Type B pancreatic cell (in vitro differentiated cells): ENCODE data around the gene PARD3. TPM values are rescaled to one million over a fixed set of nuclear protein-coding genes. Genes with fewer than 3 reads are reported as not detected.

Experiments used
- DNase-seq: peaks from one replicate; pipeline ENCODE4 v3.0.0; 2021; ENCODE audit warnings: mixed read lengths; ENCODE audit not compliant: unreplicated experiment; ENCODE audit errors: extremely low spot score
- H3K27ac Mint-ChIP-seq: 2 replicates; pipeline ENCODE4 v1.8.0; 2021; ENCODE audit warnings: mild to moderate bottlenecking, mixed read lengths
- H3K27me3 Mint-ChIP-seq: 2 replicates; pipeline ENCODE4 v1.8.0; 2021; ENCODE audit warnings: mixed read lengths
- H3K36me3 Mint-ChIP-seq: 2 replicates; pipeline ENCODE4 v1.8.0; 2021; ENCODE audit warnings: mixed read lengths
- H3K4me1 Mint-ChIP-seq: one replicate; pipeline ENCODE4 v1.8.0; 2021; ENCODE audit warnings: mixed read lengths; ENCODE audit not compliant: unreplicated experiment
- H3K4me3 Mint-ChIP-seq: 2 replicates; pipeline ENCODE4 v1.8.0; 2021; ENCODE audit warnings: mild to moderate bottlenecking, mixed read lengths
- H3K9me3 Mint-ChIP-seq: 2 replicates; pipeline ENCODE4 v1.8.0; 2021; ENCODE audit warnings: mixed read lengths
- total RNA-seq: library from RNA; stranded (reverse); gene quantifications from 2 replicates; pipeline ENCODE4 v1.2.1, GENCODE V29; 2021; ENCODE audit warnings: low replicate concordance
- TF ChIP-seq, protein P1 (sequence below): fragments of 200-600 bp; sonication (generic); conservative IDR thresholded peaks from 2 replicates; pipeline ENCODE4 v1.5.0; 2021; ENCODE audit warnings: antibody characterized with exemption, mild to moderate bottlenecking

PARD3 gene
- total RNA-seq, 1 donor from 2014 or later = 52.3 TPM

DNA sequence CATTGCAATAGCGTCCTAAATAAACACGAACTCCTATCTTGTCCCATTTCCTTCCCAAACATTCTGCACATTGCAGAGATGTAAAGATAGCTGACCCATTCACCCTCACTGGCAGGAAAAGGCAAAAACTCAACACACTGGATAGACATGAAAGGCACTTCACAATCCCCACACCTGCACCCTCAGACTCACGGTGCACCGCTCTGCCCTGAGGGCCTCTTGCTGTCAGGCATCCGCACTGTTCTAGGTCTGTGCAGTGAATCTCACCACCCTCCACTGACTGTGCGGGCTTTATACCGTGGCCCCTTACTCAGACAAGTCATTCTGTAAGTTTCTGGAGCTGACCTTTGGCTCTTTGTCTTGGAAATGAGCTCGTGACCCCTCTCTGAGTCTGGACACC lies 42.9 kb upstream of the PARD3 start:
- H3K36me3 Mint-ChIP-seq = no peaks in the 10 kb centered on the region
- H3K4me3 Mint-ChIP-seq = no peak overlapping the region

DNA sequence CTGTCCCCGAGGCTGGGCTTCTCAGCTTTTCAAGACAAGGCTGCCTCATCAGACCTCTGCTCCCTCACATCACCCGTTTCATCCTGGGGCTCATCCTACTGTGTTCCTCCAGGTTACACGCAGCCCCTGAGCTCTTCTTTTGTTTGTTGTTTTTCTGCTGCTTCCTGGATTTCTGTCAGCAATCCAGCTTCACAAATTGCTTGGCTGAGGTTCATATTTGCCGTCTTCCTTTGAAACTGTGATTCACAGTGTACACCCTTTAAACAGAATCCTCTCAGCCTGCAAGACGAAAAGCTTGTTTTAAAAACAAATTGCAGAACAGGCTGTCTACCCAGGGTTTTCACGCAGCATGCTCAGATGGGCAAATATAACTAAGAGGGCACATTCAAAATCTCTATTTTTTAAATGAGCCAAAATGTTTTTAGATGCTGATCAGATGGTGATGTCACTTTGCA lies 39.1 kb upstream of the PARD3 start:
- Mint-ChIP-seq H3K27me3 (peaks cover 7% of the 10 kb centered on the region), H3K4me1 (peaks cover 5% of the 10 kb centered on the region), H3K36me3 (no peaks in the 10 kb centered on the region), H3K4me3 (peak overlapping the region; percentile 21), H3K27ac (no peak overlapping the region), H3K9me3 (no peaks in the 10 kb centered on the region)
- TF ChIP-seq, protein P1, sequence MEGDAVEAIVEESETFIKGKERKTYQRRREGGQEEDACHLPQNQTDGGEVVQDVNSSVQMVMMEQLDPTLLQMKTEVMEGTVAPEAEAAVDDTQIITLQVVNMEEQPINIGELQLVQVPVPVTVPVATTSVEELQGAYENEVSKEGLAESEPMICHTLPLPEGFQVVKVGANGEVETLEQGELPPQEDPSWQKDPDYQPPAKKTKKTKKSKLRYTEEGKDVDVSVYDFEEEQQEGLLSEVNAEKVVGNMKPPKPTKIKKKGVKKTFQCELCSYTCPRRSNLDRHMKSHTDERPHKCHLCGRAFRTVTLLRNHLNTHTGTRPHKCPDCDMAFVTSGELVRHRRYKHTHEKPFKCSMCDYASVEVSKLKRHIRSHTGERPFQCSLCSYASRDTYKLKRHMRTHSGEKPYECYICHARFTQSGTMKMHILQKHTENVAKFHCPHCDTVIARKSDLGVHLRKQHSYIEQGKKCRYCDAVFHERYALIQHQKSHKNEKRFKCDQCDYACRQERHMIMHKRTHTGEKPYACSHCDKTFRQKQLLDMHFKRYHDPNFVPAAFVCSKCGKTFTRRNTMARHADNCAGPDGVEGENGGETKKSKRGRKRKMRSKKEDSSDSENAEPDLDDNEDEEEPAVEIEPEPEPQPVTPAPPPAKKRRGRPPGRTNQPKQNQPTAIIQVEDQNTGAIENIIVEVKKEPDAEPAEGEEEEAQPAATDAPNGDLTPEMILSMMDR = no peak
- DNase-seq = no peak

More for the DNA sequence above, 42.9 kb upstream of the PARD3 start:
- DNase-seq = no peak
- TF ChIP-seq, protein P1 = no peak
- Mint-ChIP-seq H3K27ac (no peak overlapping the region), H3K4me1 (peaks cover 15% of the 10 kb centered on the region), H3K9me3 (no peaks in the 10 kb centered on the region), H3K27me3 (peaks cover 7% of the 10 kb centered on the region)

DNA sequence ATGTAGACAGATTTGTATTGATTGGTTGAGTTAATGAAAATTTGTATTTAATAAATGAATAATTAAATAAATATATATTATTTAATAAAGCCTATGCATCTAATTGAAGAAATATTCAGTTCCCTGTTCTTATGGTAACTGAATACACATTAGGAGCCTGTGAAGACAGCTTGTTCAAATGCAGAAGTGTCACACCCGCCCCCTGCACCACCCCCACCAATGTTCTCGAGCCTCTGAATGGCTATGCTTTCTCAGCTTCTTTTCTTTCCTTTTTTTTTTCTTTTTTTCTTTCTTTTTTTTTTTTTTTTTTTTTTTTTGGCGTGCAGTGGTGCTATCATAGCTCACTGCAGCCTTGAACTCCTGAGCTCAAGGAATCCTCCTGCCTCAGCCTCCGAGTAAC lies 38.3 kb upstream of the PARD3 start:
- DNase-seq = no peak
- peaks cover 7% of the 10 kb centered on the region for H3K27me3 Mint-ChIP-seq
- no peaks in the 10 kb centered on the region for H3K9me3 Mint-ChIP-seq
- no peak overlapping the region for H3K27ac Mint-ChIP-seq
- no peaks in the 10 kb centered on the region for H3K36me3 Mint-ChIP-seq
- no peak overlapping the region for H3K4me3 Mint-ChIP-seq
- H3K4me1 Mint-ChIP-seq = peaks cover 5% of the 10 kb centered on the region
- TF ChIP-seq, protein P1 = no peak

DNA sequence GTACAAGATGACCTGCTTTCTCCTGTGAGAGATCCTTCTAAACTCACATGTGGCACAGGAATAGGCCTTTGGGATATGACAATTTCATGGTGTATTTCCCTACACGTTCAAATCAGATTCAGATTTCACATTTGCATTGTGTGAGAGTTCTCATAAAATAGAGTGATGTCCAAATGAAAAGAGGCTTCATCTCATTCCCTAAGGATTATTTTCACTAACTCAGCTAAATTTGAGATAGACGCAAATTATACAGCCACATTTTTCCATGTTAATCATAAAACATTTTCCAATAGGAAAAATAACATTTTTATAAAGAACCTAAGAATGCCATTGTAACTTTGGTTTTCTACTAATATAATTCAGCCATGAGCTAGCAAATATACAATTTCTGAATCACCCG lies 35.5 kb upstream of the PARD3 start:
- Mint-ChIP-seq H3K27me3 (peaks cover 3% of the 10 kb centered on the region), H3K9me3 (no peaks in the 10 kb centered on the region), H3K4me1 (peaks cover 5% of the 10 kb centered on the region), H3K4me3 (no peak overlapping the region), H3K36me3 (no peaks in the 10 kb centered on the region), H3K27ac (no peak overlapping the region)
- DNase-seq = no peak
- TF ChIP-seq, protein P1 = no peak

DNA sequence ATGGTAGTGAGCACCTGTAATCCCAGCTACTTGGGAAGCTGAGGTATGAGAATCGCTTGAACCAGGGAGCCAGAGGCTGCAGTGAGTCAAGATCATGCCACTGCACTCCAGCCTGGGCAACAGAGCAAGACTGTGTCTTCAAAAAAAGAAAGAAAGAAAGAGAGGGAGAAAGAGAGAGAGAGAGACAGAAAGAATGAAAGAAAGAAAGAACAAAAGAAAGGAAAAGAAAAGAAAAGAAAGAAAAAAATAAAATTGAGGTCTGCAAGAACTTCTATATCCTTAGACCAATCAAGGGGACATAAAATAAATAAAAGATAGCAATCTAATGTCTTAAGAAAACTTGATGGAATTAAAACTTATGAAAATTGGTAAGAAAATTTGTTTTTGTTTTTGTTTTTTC lies 34.9 kb upstream of the PARD3 start:
- no peak overlapping the region for H3K4me3 Mint-ChIP-seq
- H3K27me3 Mint-ChIP-seq = peaks cover 3% of the 10 kb centered on the region
- DNase-seq = no peak
- H3K36me3 Mint-ChIP-seq = no peaks in the 10 kb centered on the region
- H3K4me1 Mint-ChIP-seq = peaks cover 5% of the 10 kb centered on the region
- no peaks in the 10 kb centered on the region for H3K9me3 Mint-ChIP-seq
- no peak overlapping the region for H3K27ac Mint-ChIP-seq
- TF ChIP-seq, protein P1 = no peak

DNA sequence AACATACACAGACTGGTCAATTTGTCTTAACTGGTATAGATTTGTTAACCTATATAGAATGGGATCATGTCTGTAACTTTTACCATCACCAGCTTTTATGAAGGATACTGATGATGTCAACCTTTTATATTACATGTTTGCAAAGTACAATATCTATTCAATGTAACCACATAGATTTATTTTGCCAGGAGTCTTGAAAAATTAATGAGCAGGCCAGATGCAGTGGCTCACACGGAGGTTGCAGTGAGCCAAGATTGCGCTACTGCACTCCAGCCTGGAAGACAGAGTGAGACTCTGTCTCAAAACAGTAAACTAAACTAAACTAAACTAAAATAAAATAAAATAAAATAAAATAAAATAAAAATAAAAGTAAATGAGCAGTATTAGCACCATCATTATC lies 30.0 kb upstream of the PARD3 start:
- Mint-ChIP-seq H3K4me1 (no peaks in the 10 kb centered on the region), H3K9me3 (no peaks in the 10 kb centered on the region), H3K36me3 (no peaks in the 10 kb centered on the region), H3K27ac (no peak overlapping the region), H3K27me3 (no peaks in the 10 kb centered on the region), H3K4me3 (no peak overlapping the region)
- no peak for DNase-seq
- TF ChIP-seq, protein P1 = no peak
